Endothelial cell of umbilical vein (primary cell): ENCODE data around the gene CCND1. TPM values are rescaled to one million over a fixed set of nuclear protein-coding genes. Genes with fewer than 3 reads are reported as not detected.

ENCODE experiments used
- BruUV-seq: library from RNA; stranded (reverse); fragments of 400-500 nt; replicated peaks from 2 replicates; lab custom pipeline; 2021; lab: Mats Ljungman, UMichigan
- CTCF ChIA-PET: fragments of 300-600, 350-600 bp; sonication (Branson Sonifier 250); formaldehyde crosslinking; loops from one replicate; lab custom pipeline; 2021; ENCODE audit warnings: antibody characterized with exemption, inconsistent platforms; lab: Charles Lee
- POLR2A ChIA-PET: fragments of 300-600, 350-600 bp; sonication (Branson Sonifier 250); formaldehyde crosslinking; loops from one replicate; lab custom pipeline; 2021; ENCODE audit warnings: antibody characterized with exemption, inconsistent platforms; lab: Charles Lee
- DNase-seq: peaks from one replicate; pipeline ENCODE4 v3.0.0-alpha.2; 2011; ENCODE audit warnings: low read depth, low spot score
- FAIRE-seq: peaks from 2 replicates; lab custom pipeline; 2011; peaks lifted over from hg19 to GRCh38; lab: Jason Lieb, UNC
- H2AFZ ChIP-seq: 2 replicates; pipeline ENCODE4 v1.6.0; 2012; ENCODE audit warnings: low read depth, low read length, control low read depth, inconsistent platforms
- H3K27ac ChIP-seq: 2 replicates; pipeline ENCODE4 v1.5.1; 2011; ENCODE audit warnings: low read depth, mild to moderate bottlenecking, control low read depth, low read length, moderate library complexity; ENCODE audit not compliant: insufficient read depth
- H3K27me3 ChIP-seq, 2 experiments: 2 replicates each; pipeline versions ENCODE4 v1.6.0 to v1.6.1; 2011; ENCODE audit warnings: low read length in 2 of 2, mixed read lengths in 1 of 2; ENCODE audit not compliant: control insufficient read depth in 2 of 2, insufficient read depth in 2 of 2
- H3K36me3 ChIP-seq, 2 experiments: 2 replicates in 1 of 2; 3 replicates in 1 of 2; pipeline ENCODE4 v1.5.1; 2011; ENCODE audit warnings: low read length in 2 of 2, mild to moderate bottlenecking in 1 of 2, moderate library complexity in 1 of 2; ENCODE audit not compliant: control insufficient read depth in 2 of 2, insufficient read depth in 2 of 2; ENCODE audit errors: extremely low read depth in 1 of 2
- H3K4me1 ChIP-seq: 3 replicates; pipeline ENCODE4 v1.5.1; 2011; ENCODE audit warnings: mild to moderate bottlenecking, low read length; ENCODE audit not compliant: control insufficient read depth, insufficient read depth; ENCODE audit errors: extremely low read depth
- H3K4me2 ChIP-seq: 2 replicates; pipeline ENCODE4 v1.6.1; 2011; ENCODE audit warnings: low read length, control low read depth, mixed read lengths; ENCODE audit not compliant: insufficient read depth
- H3K4me3 ChIP-seq, 3 experiments: fragments of 200-600 bp in 1 of 3; sonication (generic), shearing (Covaris generic) in 1 of 3; replicated peaks in 1 of 3; 2 replicates each; pipeline ENCODE4 v1.5.1; 2011 to 2016; ENCODE audit warnings: control low read depth in 3 of 3, low read length in 3 of 3, mild to moderate bottlenecking in 2 of 3, inconsistent platforms in 1 of 3, low read depth in 1 of 3, moderate library complexity in 1 of 3; ENCODE audit not compliant: insufficient read depth in 1 of 3
- H3K79me2 ChIP-seq: 2 replicates; pipeline ENCODE4 v1.6.0; 2012; ENCODE audit warnings: low read length, inconsistent platforms; ENCODE audit not compliant: control insufficient read depth, insufficient read depth
- H3K9ac ChIP-seq: replicated peaks from 2 replicates; pipeline ENCODE3; 2011; ENCODE audit warnings: low read length, control low read depth; ENCODE audit not compliant: insufficient read depth; ENCODE audit errors: extremely low read depth
- H3K9me1 ChIP-seq: replicated peaks from 3 replicates; pipeline ENCODE4 v1.6.0; 2011; ENCODE audit warnings: mild to moderate bottlenecking, low read length; ENCODE audit not compliant: control insufficient read depth, insufficient read depth; ENCODE audit errors: extremely low read depth
- H3K9me3 ChIP-seq: replicated peaks from 2 replicates; pipeline ENCODE4 v1.5.1; 2012; ENCODE audit warnings: low read length, inconsistent platforms; ENCODE audit not compliant: control insufficient read depth, insufficient read depth
- H4K20me1 ChIP-seq: replicated peaks from 2 replicates; pipeline ENCODE3; 2011; ENCODE audit warnings: mild to moderate bottlenecking, low read length; ENCODE audit not compliant: control insufficient read depth, insufficient read depth; ENCODE audit errors: extremely low read depth
- EZH2 ChIP-seq: IDR thresholded peaks from 2 replicates; pipeline ENCODE4 v1.6.1; 2012; ENCODE audit warnings: borderline replicate concordance, low read depth, mild to moderate bottlenecking, moderate library complexity, low read length, inconsistent platforms; ENCODE audit not compliant: severe bottlenecking
- FOS ChIP-seq: IDR thresholded peaks from 2 replicates; pipeline ENCODE4 v1.6.1; 2011; ENCODE audit warnings: mild to moderate bottlenecking, low read length, moderate library complexity, borderline replicate concordance; ENCODE audit not compliant: insufficient read depth
- GATA2 ChIP-seq: IDR thresholded peaks from 2 replicates; pipeline ENCODE4 v1.7.0; 2011; ENCODE audit warnings: low read depth, mild to moderate bottlenecking, moderate library complexity, mixed read lengths, low read length; ENCODE audit not compliant: insufficient read length, insufficient read depth
- JUN ChIP-seq: IDR thresholded peaks from 2 replicates; pipeline ENCODE4 v1.6.1; 2011; ENCODE audit warnings: borderline replicate concordance, low read depth; ENCODE audit not compliant: insufficient read length, insufficient read depth
- MYC ChIP-seq: IDR thresholded peaks from one replicate; pipeline ENCODE4 v1.6.1; 2011; ENCODE audit warnings: mild to moderate bottlenecking, low read depth, low read length
- POLR2A ChIP-seq: IDR thresholded peaks from 2 replicates; pipeline ENCODE4 v1.6.1; 2012; ENCODE audit warnings: low read depth, mild to moderate bottlenecking, control low read depth, low read length
- POLR2AphosphoS5 ChIP-seq: IDR thresholded peaks from 2 replicates; pipeline ENCODE4 v1.6.1; 2012; ENCODE audit warnings: low read depth, mild to moderate bottlenecking, control low read depth, low read length, moderate library complexity; ENCODE audit not compliant: insufficient read depth
- dilution Hi-C: fragments of 300-500 bp; cut with MboI; formaldehyde crosslinking; loops from one replicate; pipeline ENCODE4 v1.15.0; 2019; ENCODE audit warnings: low sequenced_read_pairs; ENCODE audit not compliant: extremely low pct_ligation_motif_present
- intact Hi-C: fragments of 100-400 bp; cut with micrococcal nuclease; formaldehyde crosslinking; loops from one replicate; pipeline ENCODE4 v1.10.0; 2022
- polyA plus RNA-seq, 4 experiments: library from polyadenylated mRNA; depleted of rRNA in 3 of 4; stranded (reverse) in 3 of 4; unstranded in 1 of 4; fragments of >200 nt; gene quantifications; 2 replicates each; pipeline versions ENCODE4 v1.2.1 to v1.2.3, GENCODE V29; 2011 to 2012; ENCODE audit warnings: missing spikeins in 1 of 4
- total RNA-seq: library from RNA; stranded (reverse); gene quantifications from 2 replicates; pipeline ENCODE4 v1.2.3, GENCODE V29; 2021
- TF ChIP-seq, protein P1 (sequence below): IDR thresholded peaks from 2 replicates; pipeline ENCODE4 v1.6.1; 2011; ENCODE audit not compliant: insufficient read depth, insufficient read length
- TF ChIP-seq, protein P2 (sequence below), 2 donors: IDR thresholded peaks; 1 replicate in 1 of 2; 2 replicates in 1 of 2; pipeline ENCODE4 v1.5.1; 2011; ENCODE audit warnings: low read length in 2 of 2, mild to moderate bottlenecking in 2 of 2, moderate library complexity in 2 of 2, control low read depth in 1 of 2, inconsistent platforms in 1 of 2, low read depth in 1 of 2; ENCODE audit not compliant: insufficient read depth in 1 of 2; ENCODE audit errors: extremely low read depth in 1 of 2

Gene CCND1
- total and polyA plus RNA-seq, 2 donors (not counting 3 experiments of a cell fraction or from before 2014, with no cell fraction given) = 98.7 to 370 TPM

DNA sequence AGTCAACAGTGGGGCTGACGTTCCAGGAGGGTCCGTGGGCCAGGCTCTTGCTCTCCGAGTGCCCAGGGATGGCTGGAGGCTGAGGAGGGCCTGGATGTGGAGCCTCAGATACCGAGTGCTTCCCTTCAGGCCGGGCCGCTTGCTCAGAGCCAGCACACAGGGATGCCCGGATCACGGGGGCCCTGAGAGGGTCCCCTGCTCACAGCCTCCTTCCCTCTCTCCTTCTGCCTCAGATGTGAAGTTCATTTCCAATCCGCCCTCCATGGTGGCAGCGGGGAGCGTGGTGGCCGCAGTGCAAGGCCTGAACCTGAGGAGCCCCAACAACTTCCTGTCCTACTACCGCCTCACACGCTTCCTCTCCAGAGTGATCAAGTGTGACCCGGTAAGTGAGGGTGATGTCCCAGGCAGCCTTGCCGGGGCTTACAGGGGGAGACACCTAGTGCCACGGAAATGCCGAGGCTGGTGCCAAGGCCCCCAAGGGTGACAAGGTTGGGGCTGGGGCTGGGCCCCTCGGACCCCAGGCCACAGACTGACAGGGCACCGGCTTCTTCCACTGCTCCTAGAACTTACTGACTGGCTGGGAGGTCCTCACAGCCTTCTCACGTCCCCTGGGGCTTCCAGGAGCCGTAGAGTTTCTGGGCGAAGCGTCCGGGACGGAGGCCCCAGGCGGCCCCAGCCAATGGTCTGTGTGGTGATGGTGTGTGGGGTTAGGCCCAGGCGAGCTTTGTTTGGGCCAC lies 7.0 kb downstream of the CCND1 start:
- peaks cover 33 to 43% of the 10 kb centered on the region in 2 experiments for H3K36me3 ChIP-seq
- TF ChIP-seq, protein P1, sequence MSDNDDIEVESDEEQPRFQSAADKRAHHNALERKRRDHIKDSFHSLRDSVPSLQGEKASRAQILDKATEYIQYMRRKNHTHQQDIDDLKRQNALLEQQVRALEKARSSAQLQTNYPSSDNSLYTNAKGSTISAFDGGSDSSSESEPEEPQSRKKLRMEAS = no peak
- TF ChIP-seq MYC (no peak), POLR2AphosphoS5 (no peak), JUN (no peak), EZH2 (no peak), GATA2 (no peak), FOS (no peak), POLR2A (no peak)
- TF ChIP-seq, protein P2, sequence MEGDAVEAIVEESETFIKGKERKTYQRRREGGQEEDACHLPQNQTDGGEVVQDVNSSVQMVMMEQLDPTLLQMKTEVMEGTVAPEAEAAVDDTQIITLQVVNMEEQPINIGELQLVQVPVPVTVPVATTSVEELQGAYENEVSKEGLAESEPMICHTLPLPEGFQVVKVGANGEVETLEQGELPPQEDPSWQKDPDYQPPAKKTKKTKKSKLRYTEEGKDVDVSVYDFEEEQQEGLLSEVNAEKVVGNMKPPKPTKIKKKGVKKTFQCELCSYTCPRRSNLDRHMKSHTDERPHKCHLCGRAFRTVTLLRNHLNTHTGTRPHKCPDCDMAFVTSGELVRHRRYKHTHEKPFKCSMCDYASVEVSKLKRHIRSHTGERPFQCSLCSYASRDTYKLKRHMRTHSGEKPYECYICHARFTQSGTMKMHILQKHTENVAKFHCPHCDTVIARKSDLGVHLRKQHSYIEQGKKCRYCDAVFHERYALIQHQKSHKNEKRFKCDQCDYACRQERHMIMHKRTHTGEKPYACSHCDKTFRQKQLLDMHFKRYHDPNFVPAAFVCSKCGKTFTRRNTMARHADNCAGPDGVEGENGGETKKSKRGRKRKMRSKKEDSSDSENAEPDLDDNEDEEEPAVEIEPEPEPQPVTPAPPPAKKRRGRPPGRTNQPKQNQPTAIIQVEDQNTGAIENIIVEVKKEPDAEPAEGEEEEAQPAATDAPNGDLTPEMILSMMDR (IDR thresholded peaks at IDR 0.05; ENCODE audit: extremely low read depth in 1 of 2, insufficient read depth in 1 of 2, low read depth in 1 of 2, low read length in 2 of 2) = no peak
- H3K9ac ChIP-seq = no peak overlapping the region
- no peaks in the 10 kb centered on the region for H3K9me3 ChIP-seq
- FAIRE-seq (no peak), DNase-seq (no peak)
- dilution Hi-C loops = no loop called here
- ChIA-PET POLR2A (no interaction called here), CTCF (interaction anchor here (1.0 kb wide), 1 partner anchor 516 kb away, joined by 5 read pairs; no protein-coding TSS in a partner anchor)
- no peaks in the 10 kb centered on the region for H3K27me3 ChIP-seq
- peaks cover 68% of the 10 kb centered on the region for H3K79me2 ChIP-seq
- no TSS peak for BruUV-seq
- no peak overlapping the region for H3K27ac ChIP-seq
- no peak overlapping the region for H3K4me3 ChIP-seq
- no peak overlapping the region for H3K4me2 ChIP-seq
- H3K4me1 ChIP-seq = peaks cover 13% of the 10 kb centered on the region
- H4K20me1 ChIP-seq = no peaks in the 10 kb centered on the region
- no peak overlapping the region for H2AFZ ChIP-seq
- H3K9me1 ChIP-seq = no peaks in the 10 kb centered on the region
- intact Hi-C loops = no loop called here
